Measurements from ENCODE around the gene ALKBH7. TPM values are rescaled to one million over a fixed set of nuclear protein-coding genes. Genes with fewer than 3 reads are reported as not detected.
"Not testable (repeated sequence)": the region's sequence is repeated elsewhere in the genome, so short reads cannot be mapped to it uniquely, and the experiment has no call there.

ALKBH7 gene
- total RNA-seq, 4 donors from 2014 or later: 41.9 to 75.1 (median 45.7) TPM

DNA sequence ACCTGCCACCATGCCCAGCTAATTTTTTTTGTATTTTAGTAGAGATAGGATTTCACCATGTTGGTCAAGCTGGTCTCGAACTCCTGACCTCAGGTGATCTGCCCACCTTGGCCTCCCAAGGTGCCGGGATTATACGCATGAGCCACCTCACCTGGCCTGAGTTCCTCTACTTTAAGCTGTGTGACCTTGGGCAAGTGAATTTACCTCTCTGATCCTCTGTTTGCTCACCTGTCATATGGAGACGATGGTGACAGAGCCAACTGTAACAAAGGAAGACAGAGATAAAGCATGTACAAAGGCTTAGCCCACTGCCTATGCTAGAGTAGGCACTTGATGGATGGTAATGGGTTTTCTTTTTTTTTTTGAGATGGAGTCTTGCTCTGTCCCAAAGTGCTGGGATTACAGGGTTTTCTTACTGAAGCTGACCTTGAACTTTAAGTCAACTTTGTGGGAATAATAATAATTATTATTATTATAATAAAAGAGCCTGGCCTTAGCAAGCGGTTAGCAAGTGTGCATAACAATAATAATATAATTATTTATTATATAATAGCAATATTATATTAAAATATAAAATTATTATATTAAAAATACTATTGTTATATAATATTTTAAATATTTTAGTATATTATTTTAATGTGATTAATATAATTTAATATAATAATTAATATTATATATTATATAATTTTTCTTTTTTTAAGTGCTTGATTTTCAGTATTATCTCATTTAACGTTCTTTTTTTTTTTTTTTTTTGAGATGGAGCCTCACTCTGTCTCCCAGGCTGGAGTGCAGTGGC, 37.9 kb upstream of the ALKBH7 start:
- Histone ChIP-seq H3K4me3 (no peak overlapping the region), H3K36me3 (no peaks in the 10 kb centered on the region), H3K27me3 (no peaks in the 10 kb centered on the region), H3K27ac (no peak overlapping the region), H3K4me1 (no peaks in the 10 kb centered on the region), H3K9me3 (no peaks in the 10 kb centered on the region)
- TF ChIP-seq POLR2AphosphoS5 (IDR thresholded peaks at IDR 0.05) (no peak), EP300 (IDR thresholded peaks at IDR 0.05) (no peak), POLR2A (IDR thresholded peaks at IDR 0.05) (no peak)
- TF ChIP-seq, protein P1, sequence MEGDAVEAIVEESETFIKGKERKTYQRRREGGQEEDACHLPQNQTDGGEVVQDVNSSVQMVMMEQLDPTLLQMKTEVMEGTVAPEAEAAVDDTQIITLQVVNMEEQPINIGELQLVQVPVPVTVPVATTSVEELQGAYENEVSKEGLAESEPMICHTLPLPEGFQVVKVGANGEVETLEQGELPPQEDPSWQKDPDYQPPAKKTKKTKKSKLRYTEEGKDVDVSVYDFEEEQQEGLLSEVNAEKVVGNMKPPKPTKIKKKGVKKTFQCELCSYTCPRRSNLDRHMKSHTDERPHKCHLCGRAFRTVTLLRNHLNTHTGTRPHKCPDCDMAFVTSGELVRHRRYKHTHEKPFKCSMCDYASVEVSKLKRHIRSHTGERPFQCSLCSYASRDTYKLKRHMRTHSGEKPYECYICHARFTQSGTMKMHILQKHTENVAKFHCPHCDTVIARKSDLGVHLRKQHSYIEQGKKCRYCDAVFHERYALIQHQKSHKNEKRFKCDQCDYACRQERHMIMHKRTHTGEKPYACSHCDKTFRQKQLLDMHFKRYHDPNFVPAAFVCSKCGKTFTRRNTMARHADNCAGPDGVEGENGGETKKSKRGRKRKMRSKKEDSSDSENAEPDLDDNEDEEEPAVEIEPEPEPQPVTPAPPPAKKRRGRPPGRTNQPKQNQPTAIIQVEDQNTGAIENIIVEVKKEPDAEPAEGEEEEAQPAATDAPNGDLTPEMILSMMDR (IDR thresholded peaks at IDR 0.05): no peak
- WGBS, 2 donors (ENCODE audit: low coverage in 1 of 2): 83 to 91% methylated on average over 4 to 6 of the region's 6 CpGs
- no peak for ATAC-seq

DNA sequence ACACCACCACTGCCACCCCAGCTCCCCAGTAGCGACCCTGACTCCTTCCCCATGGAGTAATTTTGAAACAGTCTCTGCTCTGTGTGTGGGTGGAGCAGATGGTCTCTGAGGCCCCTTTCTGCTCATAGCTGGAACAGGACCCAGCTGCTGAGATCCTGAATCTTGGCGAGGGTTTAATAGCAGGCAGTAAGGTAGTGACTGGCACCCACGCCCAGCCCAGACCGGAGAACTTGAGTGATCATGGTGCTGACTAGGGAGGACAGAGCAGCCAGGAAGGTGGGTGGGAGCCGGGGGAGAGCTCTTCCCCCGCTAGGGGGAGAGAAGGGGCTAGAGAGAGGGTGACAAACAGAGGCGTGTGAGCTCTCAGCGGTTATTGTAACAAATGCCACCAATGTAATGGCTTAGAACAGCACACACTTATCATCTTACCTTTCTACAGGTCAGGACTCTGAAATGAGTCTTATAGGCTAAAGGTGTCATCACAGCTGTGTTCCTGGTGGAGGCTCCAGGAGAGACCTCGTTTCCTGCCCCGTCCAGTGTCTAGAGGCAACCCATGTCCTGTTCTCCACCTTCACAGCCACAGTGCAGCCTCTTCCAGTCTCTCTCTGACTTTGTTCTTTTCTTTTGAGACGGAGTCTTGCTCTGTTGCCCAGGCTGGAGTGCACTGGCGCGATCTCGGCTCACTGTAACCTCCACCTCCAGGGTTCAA, 31.9 kb upstream of the ALKBH7 start:
- Histone ChIP-seq H3K4me3 (no peak overlapping the region), H3K36me3 (no peaks in the 10 kb centered on the region), H3K27ac (no peak overlapping the region), H3K4me1 (no peaks in the 10 kb centered on the region), H3K9me3 (no peaks in the 10 kb centered on the region), H3K27me3 (peaks cover 4% of the 10 kb centered on the region)
- WGBS, 2 donors (ENCODE audit: low coverage in 1 of 2): 44 to 47% methylated on average over 6 of the region's 14 CpGs
- TF ChIP-seq POLR2A (IDR thresholded peaks at IDR 0.05): no peak
- TF ChIP-seq EP300 (IDR thresholded peaks at IDR 0.05): no peak
- no peak for TF ChIP-seq POLR2AphosphoS5 (IDR thresholded peaks at IDR 0.05)
- TF ChIP-seq, protein P1 (IDR thresholded peaks at IDR 0.05): no peak
- no peak for ATAC-seq

DNA sequence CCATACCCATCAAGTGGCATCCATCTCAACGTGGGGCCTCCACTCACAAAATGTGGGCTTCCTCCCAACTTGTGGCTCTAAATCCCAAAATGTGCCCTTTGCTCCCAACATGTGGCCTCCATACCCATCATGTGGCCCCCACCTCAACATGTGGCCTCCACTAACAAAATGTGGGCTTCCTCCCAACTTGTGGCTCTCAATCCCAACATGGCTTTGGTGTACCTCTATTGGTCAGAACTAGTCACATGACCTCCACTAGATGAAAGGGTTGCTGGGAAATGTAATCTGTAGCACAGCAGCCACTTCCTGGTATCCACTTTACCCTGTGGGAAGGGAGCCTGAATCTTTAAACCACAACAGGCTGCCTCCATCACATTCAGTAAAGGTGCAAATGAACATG, 29.1 kb upstream of the ALKBH7 start:
- H3K9me3 ChIP-seq: no peaks in the 10 kb centered on the region
- WGBS, 2 donors (ENCODE audit: low coverage in 1 of 2): 67 to 83% methylated on average over 1 of the region's 1 CpG
- H3K27me3 ChIP-seq: peaks cover 4% of the 10 kb centered on the region
- H3K4me1 ChIP-seq: no peaks in the 10 kb centered on the region
- TF ChIP-seq POLR2AphosphoS5 (IDR thresholded peaks at IDR 0.05) (no peak), EP300 (IDR thresholded peaks at IDR 0.05) (no peak), POLR2A (IDR thresholded peaks at IDR 0.05) (no peak)
- TF ChIP-seq, protein P1 (IDR thresholded peaks at IDR 0.05): no peak
- no peaks in the 10 kb centered on the region for H3K36me3 ChIP-seq
- no peak overlapping the region for H3K4me3 ChIP-seq
- ATAC-seq: no peak
- no peak overlapping the region for H3K27ac ChIP-seq

DNA sequence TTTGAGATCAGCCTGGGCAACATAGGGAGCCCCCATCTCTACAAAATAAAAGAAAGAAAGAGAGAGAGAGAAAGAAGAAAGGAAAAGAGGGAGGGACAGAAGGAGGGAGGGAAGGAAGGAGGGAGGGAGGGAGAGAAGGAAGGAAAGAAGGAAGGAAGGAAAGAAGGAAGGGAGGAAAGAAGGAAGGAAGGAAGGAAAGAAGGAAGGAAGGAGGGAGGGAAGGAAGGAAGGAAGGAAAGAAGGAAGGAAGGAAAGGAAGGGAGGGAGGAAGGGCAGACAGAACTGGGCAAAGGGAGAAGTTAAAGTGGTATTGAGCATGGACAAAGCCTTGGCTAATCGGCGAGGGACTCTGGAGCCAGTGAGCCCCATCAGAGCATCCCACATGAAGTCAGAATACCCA, 23.3 kb upstream of the ALKBH7 start:
- not testable (repeated sequence) for H3K36me3 ChIP-seq, ATAC-seq, H3K4me1 ChIP-seq, H3K4me3 ChIP-seq, H3K27me3 ChIP-seq, H3K27ac ChIP-seq, H3K9me3 ChIP-seq
- WGBS, 2 donors (ENCODE audit: low coverage in 1 of 2): 89 to 93% methylated on average over 2 of the region's 2 CpGs

DNA sequence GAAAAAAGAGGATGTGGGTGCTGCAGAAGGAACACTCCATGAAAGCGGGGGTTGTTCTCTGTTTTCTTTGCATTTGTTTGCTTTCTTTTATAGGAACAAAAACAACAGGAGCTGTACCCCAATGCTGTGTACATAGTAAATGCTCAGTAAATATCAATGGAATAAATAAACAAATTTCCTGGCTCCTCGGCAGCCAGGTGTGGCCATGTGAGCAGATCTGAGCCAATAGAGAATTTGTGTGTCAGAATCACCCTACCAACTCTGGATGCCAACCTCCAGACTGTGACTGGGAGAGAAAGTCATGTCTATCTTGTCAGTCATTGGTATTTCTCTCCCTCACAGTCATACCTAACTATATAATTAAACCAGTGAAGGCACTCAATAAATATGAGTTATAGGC, 21.9 kb upstream of the ALKBH7 start:
- WGBS, 2 donors (ENCODE audit: low coverage in 1 of 2): 61 to 68% methylated on average over 2 of the region's 2 CpGs
- Histone ChIP-seq H3K27me3 (no peaks in the 10 kb centered on the region), H3K27ac (no peak overlapping the region)

More for the DNA sequence above, 21.9 kb upstream of the ALKBH7 start:
- TF ChIP-seq, protein P1 (IDR thresholded peaks at IDR 0.05): no peak
- TF ChIP-seq EP300 (IDR thresholded peaks at IDR 0.05): no peak
- TF ChIP-seq POLR2AphosphoS5 (IDR thresholded peaks at IDR 0.05): no peak
- no peak for TF ChIP-seq POLR2A (IDR thresholded peaks at IDR 0.05)
- no peak overlapping the region for H3K4me3 ChIP-seq
- no peaks in the 10 kb centered on the region for H3K36me3 ChIP-seq
- H3K9me3 ChIP-seq: no peaks in the 10 kb centered on the region
- H3K4me1 ChIP-seq: no peaks in the 10 kb centered on the region
- ATAC-seq: no peak
